Right ventricle myocardium superior (tissue), 1 donor: ENCODE results near the gene EIF2A. TPM values are rescaled to one million over a fixed set of nuclear protein-coding genes. Genes with fewer than 3 reads are reported as not detected.

Experiments
- ATAC-seq: fragments of 200-7000 bp; cut with Tn5 transposase; one replicate; pipeline ENCODE4 v1.9.1; 2020; ENCODE audit warnings: mild to moderate bottlenecking; ENCODE audit not compliant: poor library complexity
- DNase-seq: peaks from one replicate; pipeline ENCODE4 v3.0.0-alpha.2; 2020
- intact Hi-C: fragments of 100-400 bp; cut with DNase I; formaldehyde crosslinking; loops from one replicate; pipeline ENCODE4 v1.11.2; 2022
- total RNA-seq: library from RNA; stranded (reverse); fragmentation: NEBNext Ultra II Directional; extraction: Animal tissue kit (Norgen Biotek cat#: 25700); gene quantifications from one replicate; pipeline ENCODE4 v1.2.1, GENCODE V29; 2021
- donor health status: DM: no; HTN: yes; CAD: no; lungs with severe emphysema.

The EIF2A gene
- total RNA-seq, 1 donor from 2014 or later: 67.6 TPM

- ATAC-seq (no peak), DNase-seq (no peak)
- intact Hi-C loops: no loop called here
These were observed 8.0 kb upstream of the EIF2A start for GRCh38 chr3:150538324-150539208.

GRCh38 chr3:150540297-150540696 lies 6.3 kb upstream of the EIF2A start:
- ATAC-seq (no peak), DNase-seq (no peak)
- intact Hi-C loops: no loop called here

GRCh38 chr3:150540991-150541390 lies 5.6 kb upstream of the EIF2A start:
- intact Hi-C loops: no loop called here
- DNase-seq (no peak), ATAC-seq (no peak)

GRCh38 chr3:150543128-150543527 lies 3.5 kb upstream of the EIF2A start:
- no peak for DNase-seq
- intact Hi-C loops: no loop called here
- no peak for ATAC-seq

- intact Hi-C loops: no loop called here
- ATAC-seq: no peak
- DNase-seq: no peak
These were observed 3.1 kb upstream of the EIF2A start for GRCh38 chr3:150543531-150543930.

GRCh38 chr3:150544041-150544440 lies 2.5 kb upstream of the EIF2A start:
- no peak for ATAC-seq
- DNase-seq: no peak
- intact Hi-C loops: no loop called here

GRCh38 chr3:150544726-150545125 lies 1.9 kb upstream of the EIF2A start:
- intact Hi-C loops: no loop called here
- DNase-seq (no peak), ATAC-seq (no peak)

- DNase-seq (no peak), ATAC-seq (peak; percentile 36)
- intact Hi-C loops: no loop called here
These were observed 965 bp upstream of the EIF2A start for GRCh38 chr3:150545419-150546225.

GRCh38 chr3:150547045-150547741 lies 606 bp downstream of the EIF2A start:
- no peak for DNase-seq
- ATAC-seq: no peak
- intact Hi-C loops: no loop called here

GRCh38 chr3:150555859-150556436 lies 9.4 kb downstream of the EIF2A start:
- intact Hi-C loops: no loop called here
- no peak for DNase-seq
- ATAC-seq: no peak

- no peak for ATAC-seq
- no peak for DNase-seq
- intact Hi-C loops: no loop called here
These were observed 10.2 kb downstream of the EIF2A start for GRCh38 chr3:150556792-150557191.

GRCh38 chr3:150557725-150558124 lies 11.1 kb downstream of the EIF2A start:
- ATAC-seq (no peak), DNase-seq (no peak)
- intact Hi-C loops: no loop called here

GRCh38 chr3:150564243-150564642 lies 17.7 kb downstream of the EIF2A start:
- ATAC-seq (no peak), DNase-seq (no peak)
- intact Hi-C loops: no loop called here

- DNase-seq: no peak
- no peak for ATAC-seq
- intact Hi-C loops: no loop called here
These were observed 20.7 kb downstream of the EIF2A start for GRCh38 chr3:150567328-150567727.

- no peak for DNase-seq
These were observed 31.3 kb downstream of the EIF2A start for GRCh38 chr3:150577855-150578254.

GRCh38 chr3:150581174-150581573 lies 34.6 kb downstream of the EIF2A start:
- no peak for DNase-seq
- ATAC-seq: no peak
- intact Hi-C loops: no loop called here

More at GRCh38 chr3:150577855-150578254, 31.3 kb downstream of the EIF2A start:
- intact Hi-C loops: no loop called here
- no peak for ATAC-seq

GRCh38 chr3:150582620-150583019 lies 36.0 kb downstream of the EIF2A start:
- DNase-seq (no peak), ATAC-seq (no peak)
- intact Hi-C loops: no loop called here

- intact Hi-C loops: no loop called here
- no peak for DNase-seq
- ATAC-seq: no peak
These were observed 36.4 kb downstream of the EIF2A start for GRCh38 chr3:150583028-150583427.
